MM.1S (cell line): Measurements from ENCODE around the gene MGARP.

Source experiments
- DNase-seq: peaks from one replicate; pipeline ENCODE4 v3.0.0-alpha.2; 2015
- H2AFZ ChIP-seq: fragments of 300-600 bp; sonication (generic); 2 replicates; pipeline ENCODE4 v1.6.0; 2016; ENCODE audit warnings: antibody characterized with exemption, low read length
- H3F3A ChIP-seq: fragments of 300-600 bp; sonication (generic); 2 replicates; pipeline ENCODE4 v1.6.1; 2016; ENCODE audit warnings: mild to moderate bottlenecking, antibody characterized with exemption, low read length, moderate library complexity, mixed read lengths; ENCODE audit not compliant: insufficient read depth
- H3K27ac ChIP-seq: fragments of 300-600 bp; sonication (generic); 2 replicates; pipeline ENCODE4 v1.5.1; 2016; ENCODE audit warnings: mild to moderate bottlenecking, low read length
- H3K27me3 ChIP-seq: fragments of 300-600 bp; sonication (generic); replicated peaks from 2 replicates; pipeline ENCODE4 v1.6.0; 2016; ENCODE audit warnings: low read length; ENCODE audit not compliant: insufficient read depth
- H3K36me3 ChIP-seq: fragments of 300-600 bp; sonication (generic); replicated peaks from 2 replicates; pipeline ENCODE4 v1.6.1; 2016; ENCODE audit warnings: mild to moderate bottlenecking, low read length, mixed read lengths; ENCODE audit not compliant: insufficient read depth
- H3K4me1 ChIP-seq: fragments of 300-600 bp; sonication (generic); 2 replicates; pipeline ENCODE4 v1.6.1; 2016; ENCODE audit warnings: low read length, mixed read lengths
- H3K4me2 ChIP-seq: fragments of 300-600 bp; sonication (generic); 2 replicates; pipeline ENCODE4 v1.6.0; 2016; ENCODE audit warnings: low read depth, low read length
- H3K4me3 ChIP-seq: fragments of 300-600 bp; sonication (generic); 2 replicates; pipeline ENCODE4 v1.5.1; 2016; ENCODE audit warnings: low read length, mixed read lengths
- H3K79me2 ChIP-seq: fragments of 300-600 bp; sonication (generic); 2 replicates; pipeline ENCODE4 v1.6.1; 2016; ENCODE audit warnings: mixed run types, low read length, mixed read lengths
- H3K9ac ChIP-seq: fragments of 300-600 bp; sonication (generic); 2 replicates; pipeline ENCODE4 v1.6.1; 2016; ENCODE audit warnings: low read length, mixed read lengths
- H3K9me2 ChIP-seq: fragments of 300-600 bp; sonication (generic); replicated peaks from 2 replicates; pipeline ENCODE4 v1.6.1; 2016; ENCODE audit warnings: mild to moderate bottlenecking, low read length, mixed read lengths; ENCODE audit not compliant: insufficient read depth
- H3K9me3 ChIP-seq: fragments of 300-600 bp; sonication (generic); replicated peaks from 2 replicates; pipeline ENCODE4 v1.6.1; 2016; ENCODE audit warnings: mild to moderate bottlenecking, low read length, mixed read lengths; ENCODE audit not compliant: insufficient read depth
- H4K20me1 ChIP-seq: fragments of 300-600 bp; sonication (generic); 2 replicates; pipeline ENCODE4 v1.6.1; 2016; ENCODE audit warnings: mild to moderate bottlenecking, low read length, moderate library complexity, mixed read lengths; ENCODE audit not compliant: insufficient read depth
- EZH2 ChIP-seq: fragments of 300-600 bp; sonication (generic); optimal IDR thresholded peaks from 2 replicates; pipeline ENCODE3; 2017; ENCODE audit warnings: low read depth, mild to moderate bottlenecking, antibody characterized with exemption, low read length, mixed read lengths
- EZH2phosphoT487 ChIP-seq: fragments of 300-600 bp; sonication (generic); IDR thresholded peaks from 2 replicates; pipeline ENCODE4 v1.6.1; 2018; ENCODE audit warnings: antibody characterized with exemption, low read length
- TF ChIP-seq, protein P1 (sequence below): fragments of 300-600 bp; sonication (generic); IDR thresholded peaks from 2 replicates; pipeline ENCODE4 v1.5.1; 2016; ENCODE audit warnings: antibody characterized with exemption, low read length, mixed read lengths

Gene MGARP

DNA sequence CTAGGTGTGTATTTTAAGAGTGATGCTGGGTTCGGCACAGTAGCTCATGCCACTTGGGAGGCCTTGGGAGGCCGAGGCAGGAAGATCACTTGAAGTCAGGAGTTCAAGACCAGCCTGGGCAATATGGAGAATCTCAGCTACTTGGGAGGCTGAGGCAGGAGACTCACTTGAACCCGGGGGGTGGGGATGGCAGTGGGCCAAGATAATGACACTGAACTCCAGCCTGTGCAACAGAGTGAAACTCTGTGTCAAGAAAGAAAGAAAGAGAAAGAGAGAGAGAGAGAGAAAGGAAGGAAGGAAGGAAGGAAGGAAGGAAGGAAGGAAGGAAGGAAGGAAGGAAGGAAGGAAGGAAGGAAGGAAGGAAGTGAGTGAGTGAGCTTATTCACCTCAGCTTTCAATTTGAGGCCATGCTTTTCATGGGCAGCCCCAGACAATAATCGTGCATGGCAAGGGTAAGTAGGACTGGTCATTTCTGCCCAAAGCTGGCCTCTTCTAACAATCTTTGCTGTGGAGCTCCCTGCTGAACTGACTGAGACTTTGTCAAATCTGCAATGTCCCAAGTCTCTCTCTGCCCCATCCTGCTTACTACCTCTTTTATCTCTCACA lies 60.5 kb downstream of the MGARP start:
- Histone ChIP-seq H3K4me1 (peaks cover 21% of the 10 kb centered on the region), H2AFZ (no peak overlapping the region), H3K4me3 (no peak overlapping the region), H3K79me2 (no peaks in the 10 kb centered on the region), H3K27ac (no peak overlapping the region), H3F3A (peaks cover 11% of the 10 kb centered on the region), H4K20me1 (no peaks in the 10 kb centered on the region), H3K9me3 (no peaks in the 10 kb centered on the region), H3K9me2 (no peaks in the 10 kb centered on the region), H3K4me2 (no peak overlapping the region), H3K27me3 (no peaks in the 10 kb centered on the region), H3K9ac (no peak overlapping the region), H3K36me3 (no peaks in the 10 kb centered on the region)
- TF ChIP-seq EZH2phosphoT487 (no peak), EZH2 (no peak)
- TF ChIP-seq, protein P1, sequence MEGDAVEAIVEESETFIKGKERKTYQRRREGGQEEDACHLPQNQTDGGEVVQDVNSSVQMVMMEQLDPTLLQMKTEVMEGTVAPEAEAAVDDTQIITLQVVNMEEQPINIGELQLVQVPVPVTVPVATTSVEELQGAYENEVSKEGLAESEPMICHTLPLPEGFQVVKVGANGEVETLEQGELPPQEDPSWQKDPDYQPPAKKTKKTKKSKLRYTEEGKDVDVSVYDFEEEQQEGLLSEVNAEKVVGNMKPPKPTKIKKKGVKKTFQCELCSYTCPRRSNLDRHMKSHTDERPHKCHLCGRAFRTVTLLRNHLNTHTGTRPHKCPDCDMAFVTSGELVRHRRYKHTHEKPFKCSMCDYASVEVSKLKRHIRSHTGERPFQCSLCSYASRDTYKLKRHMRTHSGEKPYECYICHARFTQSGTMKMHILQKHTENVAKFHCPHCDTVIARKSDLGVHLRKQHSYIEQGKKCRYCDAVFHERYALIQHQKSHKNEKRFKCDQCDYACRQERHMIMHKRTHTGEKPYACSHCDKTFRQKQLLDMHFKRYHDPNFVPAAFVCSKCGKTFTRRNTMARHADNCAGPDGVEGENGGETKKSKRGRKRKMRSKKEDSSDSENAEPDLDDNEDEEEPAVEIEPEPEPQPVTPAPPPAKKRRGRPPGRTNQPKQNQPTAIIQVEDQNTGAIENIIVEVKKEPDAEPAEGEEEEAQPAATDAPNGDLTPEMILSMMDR = no peak
- DNase-seq = no peak
